Naive thymus-derived CD4-positive, alpha-beta T cell (primary cell): Measurements from ENCODE around the gene CGB8. TPM values are rescaled to one million over a fixed set of nuclear protein-coding genes. Genes with fewer than 3 reads are reported as not detected.
"Not testable (repeated sequence)": the region's sequence is repeated elsewhere in the genome, so short reads cannot be mapped to it uniquely, and the experiment has no call there.

ENCODE experiments used
- ATAC-seq: fragments of 150-1000 bp; cut with Tn5 transposase; 2 replicates; pipeline ENCODE4 v1.10.0; 2021; ENCODE audit warnings: mild to moderate bottlenecking, moderate library complexity
- CTCF ChIA-PET: fragments of 350-600 bp; sonication (Branson Sonifier 250); formaldehyde crosslinking; loops from one replicate; lab custom pipeline; 2021; ENCODE audit warnings: antibody characterized with exemption; lab: Charles Lee
- POLR2A ChIA-PET: fragments of 350-600 bp; sonication (Branson Sonifier 250); formaldehyde crosslinking; loops from one replicate; lab custom pipeline; 2021; ENCODE audit warnings: antibody characterized with exemption, inconsistent platforms; lab: Charles Lee
- DNase-seq, 9 donors: peaks; one replicate each; pipeline versions ENCODE4 v3.0.0 to v3.0.0-alpha.2; 2020 to 2022; ENCODE audit warnings: mixed read lengths in 1 of 9
- H3K27ac ChIP-seq: one replicate; pipeline ENCODE4 v1.7.0; 2013; ENCODE audit warnings: mild to moderate bottlenecking, low read depth, low read length, moderate library complexity
- H3K27me3 ChIP-seq, 2 donors: one replicate each; pipeline ENCODE4 v1.7.0; 2013; ENCODE audit warnings: low read length in 2 of 2, mild to moderate bottlenecking in 2 of 2, moderate library complexity in 2 of 2; ENCODE audit not compliant: control insufficient read depth in 2 of 2, insufficient read depth in 2 of 2
- H3K36me3 ChIP-seq, 3 experiments: 1 replicate in 2 of 3; 2 replicates in 1 of 3; pipeline ENCODE4 v1.7.0; 2013; ENCODE audit warnings: low read length in 3 of 3, mild to moderate bottlenecking in 3 of 3, moderate library complexity in 1 of 3; ENCODE audit not compliant: insufficient read depth in 3 of 3, control insufficient read depth in 2 of 3
- H3K4me1 ChIP-seq, 2 donors: one replicate each; pipeline ENCODE4 v1.7.0; 2013; ENCODE audit warnings: low read length in 2 of 2, mild to moderate bottlenecking in 2 of 2, moderate library complexity in 1 of 2; ENCODE audit not compliant: control insufficient read depth in 2 of 2, insufficient read depth in 2 of 2
- H3K4me3 ChIP-seq: 2 replicates; pipeline ENCODE4 v1.7.0; 2013; ENCODE audit warnings: mild to moderate bottlenecking, low read length
- H3K9me3 ChIP-seq, 3 experiments: 1 replicate in 2 of 3; 2 replicates in 1 of 3; pipeline ENCODE4 v1.7.0; 2013; ENCODE audit warnings: low read length in 3 of 3; ENCODE audit not compliant: control insufficient read depth in 2 of 3
- H3K27ac Mint-ChIP-seq, 9 donors: one replicate each; pipeline ENCODE4 v1.8.0; 2020 to 2022; ENCODE audit warnings: mixed read lengths in 9 of 9, mild to moderate bottlenecking in 8 of 9, moderate library complexity in 5 of 9, inconsistent platforms in 2 of 9
- H3K27me3 Mint-ChIP-seq, 5 donors: one replicate each; pipeline ENCODE4 v1.8.0; 2021 to 2022; ENCODE audit warnings: mixed read lengths in 5 of 5, mild to moderate bottlenecking in 1 of 5
- H3K36me3 Mint-ChIP-seq, 5 donors: one replicate each; pipeline ENCODE4 v1.8.0; 2020 to 2022; ENCODE audit warnings: mixed read lengths in 5 of 5, mild to moderate bottlenecking in 3 of 5, inconsistent platforms in 1 of 5
- H3K4me1 Mint-ChIP-seq, 7 donors: one replicate each; pipeline ENCODE4 v1.8.0; 2020 to 2022; ENCODE audit warnings: mixed read lengths in 7 of 7, mild to moderate bottlenecking in 3 of 7, inconsistent platforms in 1 of 7
- H3K4me3 Mint-ChIP-seq, 10 donors: one replicate each; pipeline ENCODE4 v1.8.0; 2020 to 2022; ENCODE audit warnings: mild to moderate bottlenecking in 10 of 10, mixed read lengths in 10 of 10, moderate library complexity in 6 of 10, inconsistent platforms in 2 of 10
- H3K9me3 Mint-ChIP-seq, 11 donors: one replicate each; pipeline ENCODE4 v1.8.0; 2020 to 2022; ENCODE audit warnings: mixed read lengths in 11 of 11, mild to moderate bottlenecking in 4 of 11, inconsistent platforms in 1 of 11, moderate library complexity in 1 of 11
- intact Hi-C, 2 donors: fragments of 100-400 bp; cut with micrococcal nuclease; formaldehyde crosslinking; loops; one replicate each; pipeline ENCODE4 v1.15.1; 2023
- polyA plus RNA-seq, 2 donors: library from polyadenylated mRNA; unstranded; fragments of 300-500 nt; fragmentation: Illumina TruSeq; gene quantifications; one replicate each; pipeline ENCODE4 v1.2.3, GENCODE V29; 2021
- total RNA-seq, 6 experiments: library from RNA in 5 of 6; stranded (reverse) in 5 of 6; gene quantifications; 1 replicate in 5 of 6; 2 replicates in 1 of 6; pipeline ENCODE4 v1.2.3 and lab custom pipeline; 2021 to 2026

The CGB8 gene
- total and polyA plus RNA-seq, 7 experiments from 2014 or later: not detected

- POLR2A ChIA-PET: no interaction called here
- CTCF ChIA-PET: no interaction called here
- Mint-ChIP-seq H3K4me3 (no peak overlapping the region), H3K27me3 (peaks cover 5 to 26% (median 16%) of the 10 kb centered on the region in 5 donors), H3K9me3 (peaks cover 0 to 7% (median 0%) of the 10 kb centered on the region in 11 donors), H3K36me3 (no peaks in the 10 kb centered on the region), H3K4me1 (peaks cover 4 to 13% (median 9%) of the 10 kb centered on the region in 7 donors), H3K27ac (no peak overlapping the region)
- no peaks in the 10 kb centered on the region for H3K9me3 ChIP-seq
- ATAC-seq: no peak
- intact Hi-C loops: no loop called here
- no peaks in the 10 kb centered on the region for H3K27me3 ChIP-seq
- H3K4me3 ChIP-seq: no peak overlapping the region
- H3K27ac ChIP-seq: no peak overlapping the region
- peaks cover 0 to 4% of the 10 kb centered on the region in 2 donors for H3K4me1 ChIP-seq
- no peak for DNase-seq
- peaks cover 0 to 1% (median 0%) of the 10 kb centered on the region in 3 experiments for H3K36me3 ChIP-seq
These were observed 31.5 kb upstream of the CGB8 start for GRCh38 chr19:49080392-49080791.

GRCh38 chr19:49074869-49075268 is 26.0 kb upstream of the CGB8 start:
- H3K27me3 ChIP-seq: peaks cover 4 to 12% of the 10 kb centered on the region in 2 donors
- H3K4me3 Mint-ChIP-seq, H3K36me3 Mint-ChIP-seq, H3K4me1 ChIP-seq, H3K36me3 ChIP-seq, DNase-seq, H3K9me3 ChIP-seq, H3K4me3 ChIP-seq, ATAC-seq, H3K27ac Mint-ChIP-seq, H3K27ac ChIP-seq, POLR2A ChIA-PET: not testable (repeated sequence)
- CTCF ChIA-PET: interaction anchor here (0.6 to 1.6 kb wide), 2 partner anchors 75 to 339 kb away, joined by 3 to 4 read pairs; no protein-coding TSS in a partner anchor
- Mint-ChIP-seq H3K9me3 (peaks cover 0 to 10% (median 2%) of the 10 kb centered on the region in 11 donors), H3K4me1 (peaks cover 7 to 20% (median 13%) of the 10 kb centered on the region in 7 donors), H3K27me3 (peaks cover 38 to 63% (median 42%) of the 10 kb centered on the region in 5 donors)
- intact Hi-C loops: loop anchor here in 1 of 2 donors (1.0 to 5.0 kb wide), 3 partner anchors 71 to 288 kb away; no protein-coding TSS in a partner anchor

GRCh38 chr19:49073514-49074378 is 24.8 kb upstream of the CGB8 start:
- Histone ChIP-seq H3K36me3 (no peaks in the 10 kb centered on the region), H3K9me3 (no peaks in the 10 kb centered on the region), H3K4me3 (no peak overlapping the region), H3K4me1 (no peaks in the 10 kb centered on the region), H3K27me3 (peaks cover 4 to 12% of the 10 kb centered on the region in 2 donors), H3K27ac (no peak overlapping the region)
- DNase-seq (no peak), ATAC-seq (no peak)
- Mint-ChIP-seq H3K4me1 (peaks cover 7 to 20% (median 13%) of the 10 kb centered on the region in 7 donors), H3K9me3 (peaks cover 0 to 10% (median 4%) of the 10 kb centered on the region in 11 donors), H3K36me3 (peaks cover 0 to 4% (median 0%) of the 10 kb centered on the region in 5 donors), H3K27ac (peak overlapping the region in 3 of 9 donors; percentile 4 to 62 (median 7)), H3K27me3 (peaks cover 48 to 73% (median 53%) of the 10 kb centered on the region in 5 donors), H3K4me3 (peak overlapping the region; percentile 11 to 82 (median 72))
- ChIA-PET POLR2A (no interaction called here), CTCF (interaction anchor here (0.6 to 1.6 kb wide), 2 partner anchors 13 to 74 kb away, joined by 3 read pairs; no protein-coding TSS in a partner anchor)
- intact Hi-C loops: loop anchor here in 1 of 2 donors (5.0 kb wide), 2 partner anchors 76 to 286 kb away; no protein-coding TSS in a partner anchor

GRCh38 chr19:49071860-49072547 is 23.1 kb upstream of the CGB8 start:
- no peak overlapping the region for H3K4me3 ChIP-seq
- Mint-ChIP-seq H3K9me3 (peaks cover 0 to 10% (median 4%) of the 10 kb centered on the region in 11 donors), H3K36me3 (peaks cover 0 to 4% (median 0%) of the 10 kb centered on the region in 5 donors), H3K4me1 (peaks cover 7 to 20% (median 13%) of the 10 kb centered on the region in 7 donors), H3K27me3 (peaks cover 58 to 73% (median 60%) of the 10 kb centered on the region in 5 donors), H3K4me3 (peak overlapping the region in 4 of 10 donors; percentile 24 to 62 (median 46)), H3K27ac (peak overlapping the region in 1 of 9 donors; percentile 12)
- CTCF ChIA-PET: interaction anchor here (0.9 kb wide), 1 partner anchor 128 kb away, joined by 4 read pairs; no protein-coding TSS in a partner anchor
- POLR2A ChIA-PET: no interaction called here
- no peaks in the 10 kb centered on the region for H3K4me1 ChIP-seq
- DNase-seq: no peak
- H3K36me3 ChIP-seq: no peaks in the 10 kb centered on the region
- peaks cover 4 to 12% of the 10 kb centered on the region in 2 donors for H3K27me3 ChIP-seq
- no peaks in the 10 kb centered on the region for H3K9me3 ChIP-seq
- peak; percentile 24 for ATAC-seq
- no peak overlapping the region for H3K27ac ChIP-seq
- intact Hi-C loops: loop anchor here in 1 of 2 donors (5.0 kb wide), 2 partner anchors 75 to 285 kb away; no protein-coding TSS in a partner anchor

GRCh38 chr19:49070416-49070815 is 21.5 kb upstream of the CGB8 start:
- ATAC-seq (no peak), DNase-seq (no peak)
- intact Hi-C loops: loop anchor here in 1 of 2 donors (5.0 kb wide), 2 partner anchors 73 to 283 kb away; no protein-coding TSS in a partner anchor
- H3K27me3 ChIP-seq: peaks cover 4 to 12% of the 10 kb centered on the region in 2 donors
- H3K27ac Mint-ChIP-seq: no peak overlapping the region
- H3K27ac ChIP-seq: no peak overlapping the region
- peaks cover 0 to 4% (median 0%) of the 10 kb centered on the region in 5 donors for H3K36me3 Mint-ChIP-seq
- H3K4me3 Mint-ChIP-seq: peak overlapping the region in 3 of 10 donors; percentile 7 to 63 (median 32)
- POLR2A ChIA-PET: no interaction called here
- H3K9me3 Mint-ChIP-seq: peaks cover 0 to 10% (median 4%) of the 10 kb centered on the region in 11 donors
- H3K9me3 ChIP-seq: no peaks in the 10 kb centered on the region
- peaks cover 64 to 75% (median 72%) of the 10 kb centered on the region in 5 donors for H3K27me3 Mint-ChIP-seq
- peaks cover 6 to 20% (median 14%) of the 10 kb centered on the region in 7 donors for H3K4me1 Mint-ChIP-seq
- H3K36me3 ChIP-seq: no peaks in the 10 kb centered on the region
- CTCF ChIA-PET: no interaction called here
- H3K4me3 ChIP-seq: no peak overlapping the region
- H3K4me1 ChIP-seq: no peaks in the 10 kb centered on the region

GRCh38 chr19:49069026-49069425 is 20.1 kb upstream of the CGB8 start:
- no peaks in the 10 kb centered on the region for H3K9me3 ChIP-seq
- H3K4me3 ChIP-seq: no peak overlapping the region
- Mint-ChIP-seq H3K27me3 (peaks cover 56 to 81% (median 67%) of the 10 kb centered on the region in 5 donors), H3K4me1 (peaks cover 6 to 18% (median 13%) of the 10 kb centered on the region in 7 donors), H3K36me3 (peaks cover 0 to 4% (median 0%) of the 10 kb centered on the region in 5 donors), H3K9me3 (peaks cover 0 to 10% (median 4%) of the 10 kb centered on the region in 11 donors), H3K4me3 (no peak overlapping the region), H3K27ac (no peak overlapping the region)
- H3K36me3 ChIP-seq: no peaks in the 10 kb centered on the region
- ChIA-PET CTCF (no interaction called here), POLR2A (interaction anchor here (1.3 kb wide), 1 partner anchor 25 kb away, joined by 3 read pairs; no protein-coding TSS in a partner anchor)
- intact Hi-C loops: no loop called here
- peaks cover 4 to 9% of the 10 kb centered on the region in 2 donors for H3K27me3 ChIP-seq
- ATAC-seq: no peak
- no peak overlapping the region for H3K27ac ChIP-seq
- no peak for DNase-seq
- no peaks in the 10 kb centered on the region for H3K4me1 ChIP-seq
